Measurements from ENCODE around the gene DHX34. TPM values are rescaled to one million over a fixed set of nuclear protein-coding genes. Genes with fewer than 3 reads are reported as not detected.

DHX34 gene
- total and polyA plus RNA-seq, 9 of the 15 experiments (the other 6 are each of a cell fraction or from before 2014, with no cell fraction given) = 0.36 to 42.0 (median 15.0) TPM

- H3K27me3 ChIP-seq (ENCODE audit: control insufficient read depth in 2 of 2, insufficient read depth in 2 of 2, low read length in 2 of 2) = no peaks in the 10 kb centered on the region
- no peaks in the 10 kb centered on the region; the same call in 2 of the 3 replicates for H3K79me2 ChIP-seq (ENCODE audit: control insufficient read depth, insufficient read depth, low read length)
- no peaks in the 10 kb centered on the region for H3K9me1 ChIP-seq (ENCODE audit: control insufficient read depth, insufficient read depth, low read length)
- no peak for FAIRE-seq
- no peaks in the 10 kb centered on the region for H3K9me3 ChIP-seq (replicated peaks; ENCODE audit: control insufficient read depth, insufficient read depth, low read depth, low read length)
- H3K36me3 ChIP-seq (ENCODE audit: control insufficient read depth, insufficient read depth, low read length) = peaks cover 79% of the 10 kb centered on the region
- no TSS peak for BruUV-seq (replicated peaks)
- no peaks in the 10 kb centered on the region for H4K20me1 ChIP-seq (replicated peaks; ENCODE audit: control insufficient read depth, insufficient read depth, low read length)
- intact Hi-C loops (cut with micrococcal nuclease) = no loop called here
- no peak overlapping the region for H3K4me3 ChIP-seq
- no peak for DNase-seq (ENCODE audit: extremely low read depth in 1 of 4, low spot score in 3 of 4)
- in situ Hi-C loops (cut with MboI) = no loop called here
- no peak overlapping the region for H3K27ac ChIP-seq (ENCODE audit: extremely low read depth, low read depth, low read length)
- WGBS (ENCODE audit: insufficient coverage, low coverage, missing lambda C conversion rate) = 99% methylated on average over 17 of the region's 21 CpGs
- H3K4me2 ChIP-seq (ENCODE audit: insufficient read depth, low read length) = no peak overlapping the region
- peaks cover 0 to 9% of the 10 kb centered on the region in 2 experiments; a peak in 2 of 5 replicates for H3K4me1 ChIP-seq (replicated peaks in 1 of 2; ENCODE audit: control insufficient read depth in 2 of 2, insufficient read depth in 2 of 2, low read length in 2 of 2)
- no peak for ATAC-seq
- ChIA-PET CTCF (ENCODE audit: low intra/inter-chr PET ratio) (no interaction called here), POLR2A (interaction anchor here (1.1 kb wide), 1 partner anchor 16 kb away, joined by 3 read pairs; no protein-coding TSS in a partner anchor)
- H3K9ac ChIP-seq (ENCODE audit: insufficient read depth in 1 of 2, low read depth in 2 of 2, low read length in 2 of 2) = peak overlapping the region in 1 of 2 experiments; percentile 45; a peak in 1 of 4 replicates
- TF ChIP-seq RBFOX2 (IDR thresholded peaks at IDR 0.05; ENCODE audit: low read depth, low read length) (peak; percentile 42; the same call in 1 of the 2 replicates), PURB (CRISPR knock-in tag; IDR thresholded peaks at IDR 0.05; ENCODE audit: low read depth) (no peak)
- H2AFZ ChIP-seq (ENCODE audit: low read depth, low read length) = no peak overlapping the region
These were observed 13.2 kb downstream of the DHX34 start for GRCh38 chr19:47362321-47362720.

DNA sequence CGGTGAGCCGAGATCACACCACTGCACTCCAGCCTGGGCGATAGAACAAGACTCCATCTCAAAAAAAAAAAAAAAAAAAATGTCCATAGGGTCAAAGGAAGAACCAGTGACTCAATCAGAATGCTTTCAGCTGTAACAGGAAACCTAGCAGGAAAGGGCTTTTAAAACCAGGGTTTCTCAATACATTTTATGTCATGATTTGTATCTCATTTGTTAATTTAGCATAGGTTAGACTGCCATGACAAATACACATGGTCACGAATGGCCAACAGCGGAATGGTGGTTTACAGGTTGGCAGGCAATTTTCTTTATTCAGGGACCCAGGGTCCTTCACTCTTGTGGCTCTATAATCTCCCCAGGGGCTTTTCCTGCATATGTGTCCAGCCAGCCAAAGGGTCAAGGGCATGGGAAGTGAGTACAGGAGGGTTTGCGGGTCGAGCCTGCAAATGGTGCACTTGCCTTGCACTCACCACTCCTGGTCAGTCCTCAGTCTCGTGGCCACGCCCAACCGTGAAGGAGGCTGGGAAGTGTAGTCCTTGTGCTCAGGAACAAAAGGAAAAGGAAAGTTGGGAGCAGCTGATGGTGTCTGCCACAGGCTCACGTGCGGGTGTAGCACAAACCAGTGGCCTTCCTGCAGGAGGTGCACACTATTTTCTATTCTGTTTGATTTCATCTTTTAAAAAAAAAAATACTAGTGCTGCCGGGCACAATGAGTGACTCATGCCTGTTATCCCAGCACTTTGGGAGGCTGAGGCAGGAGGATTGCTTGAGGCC, 14.8 kb downstream of the DHX34 start:
- FAIRE-seq (peak; percentile 78), DNase-seq (ENCODE audit: extremely low read depth in 1 of 4, low spot score in 3 of 4) (peak in 1 of 4 experiments; percentile 36), ATAC-seq (peak; percentile 73; the same call in 2 of the 3 replicates)
- no peak overlapping the region for H3K9ac ChIP-seq (ENCODE audit: insufficient read depth in 1 of 2, low read depth in 2 of 2, low read length in 2 of 2)
- peaks cover 68% of the 10 kb centered on the region for H3K36me3 ChIP-seq (ENCODE audit: control insufficient read depth, insufficient read depth, low read length)
- BruUV-seq (replicated peaks) = TSS peak; percentile 20
- no peaks in the 10 kb centered on the region for H3K27me3 ChIP-seq (ENCODE audit: control insufficient read depth in 2 of 2, insufficient read depth in 2 of 2, low read length in 2 of 2)
- no peak overlapping the region for H3K4me2 ChIP-seq (ENCODE audit: insufficient read depth, low read length)
- intact Hi-C loops (cut with micrococcal nuclease) = no loop called here
- in situ Hi-C loops (cut with MboI) = no loop called here
- 84% methylated on average over 8 of the region's 13 CpGs for WGBS (ENCODE audit: insufficient coverage, low coverage, missing lambda C conversion rate)
- POLR2A ChIA-PET = interaction anchor here (1.8 kb wide), 1 partner anchor 10 kb away, joined by 4 read pairs; no protein-coding TSS in a partner anchor
- H3K27ac ChIP-seq (ENCODE audit: extremely low read depth, low read depth, low read length) = no peak overlapping the region
- H3K9me1 ChIP-seq (ENCODE audit: control insufficient read depth, insufficient read depth, low read length) = no peaks in the 10 kb centered on the region
- H3K4me3 ChIP-seq = no peak overlapping the region
- CTCF ChIA-PET (ENCODE audit: low intra/inter-chr PET ratio) = interaction anchor here (0.7 kb wide), 1 partner anchor 79 kb away, joined by 4 read pairs; no protein-coding TSS in a partner anchor
- no peaks in the 10 kb centered on the region for H3K79me2 ChIP-seq (ENCODE audit: control insufficient read depth, insufficient read depth, low read length)
- H2AFZ ChIP-seq (ENCODE audit: low read depth, low read length) = no peak overlapping the region
- H3K4me1 ChIP-seq (replicated peaks in 1 of 2; ENCODE audit: control insufficient read depth in 2 of 2, insufficient read depth in 2 of 2, low read length in 2 of 2) = peaks cover 0 to 4% of the 10 kb centered on the region in 2 experiments; a peak in 1 of 5 replicates
- no peaks in the 10 kb centered on the region for H4K20me1 ChIP-seq (replicated peaks; ENCODE audit: control insufficient read depth, insufficient read depth, low read length)
- H3K9me3 ChIP-seq (replicated peaks; ENCODE audit: control insufficient read depth, insufficient read depth, low read depth, low read length) = no peaks in the 10 kb centered on the region
- TF ChIP-seq ZNF197 (CRISPR knock-in tag; IDR thresholded peaks at IDR 0.05; ENCODE audit: low read depth) = no peak
- TF ChIP-seq KDM2B (CRISPR knock-in tag; IDR thresholded peaks at IDR 0.05) = no peak
- TF ChIP-seq SIX5 (IDR thresholded peaks at IDR 0.05; ENCODE audit: borderline replicate concordance in 1 of 2, insufficient read depth in 1 of 2, low read depth in 1 of 2, low read length in 2 of 2) = peak; percentile 18 to 40; a peak in 2 of 4 replicates
- no peak for TF ChIP-seq HNRNPK (IDR thresholded peaks at IDR 0.05; ENCODE audit: low read depth, low read length, poor library complexity, severe bottlenecking)
- no peak for TF ChIP-seq ZNF449 (CRISPR knock-in tag; IDR thresholded peaks at IDR 0.05)
- no peak for TF ChIP-seq CREB1 (IDR thresholded peaks at IDR 0.05)
- no peak for TF ChIP-seq CREB1 (CRISPR knock-in tag; IDR thresholded peaks at IDR 0.05)
- no peak for TF ChIP-seq POLR3A (IDR thresholded peaks at IDR 0.05; ENCODE audit: borderline replicate concordance, extremely low read depth, insufficient read depth, insufficient read length)
- TF ChIP-seq ZNF79 (CRISPR knock-in tag; IDR thresholded peaks at IDR 0.05; ENCODE audit: low read depth) = no peak
- TF ChIP-seq RBM22 (IDR thresholded peaks at IDR 0.05; ENCODE audit: low read depth, low read length, poor library complexity, severe bottlenecking) = no peak
- TF ChIP-seq HNRNPUL1 (IDR thresholded peaks at IDR 0.05; ENCODE audit: low read length) = no peak
